ENCODE measurements around the gene IFNL2. TPM values are rescaled to one million over a fixed set of nuclear protein-coding genes. Genes with fewer than 3 reads are reported as not detected.

Gene IFNL2
- total and polyA plus RNA-seq, 9 donors, result not detected

- intact Hi-C loops (cut with DNase I), result no loop called here
- Histone ChIP-seq H3K36me3 (no peaks in the 10 kb centered on the region), H3K9me3 (no peaks in the 10 kb centered on the region), H3K4me1 (ENCODE audit: insufficient read depth) (no peaks in the 10 kb centered on the region), H3K4me3 (no peak overlapping the region), H3K27ac (no peak overlapping the region), H3K27me3 (no peaks in the 10 kb centered on the region)
- no peak for TF ChIP-seq EP300 (IDR thresholded peaks at IDR 0.05)
- TF ChIP-seq CTCF (IDR thresholded peaks at IDR 0.05), result no peak
- no peak for TF ChIP-seq POLR2A (IDR thresholded peaks at IDR 0.05)
- 36 to 48% (median 44%) methylated on average over 4 of the region's 4 CpGs for WGBS, 3 donors
- DNase-seq, result no peak
These were observed 25.2 kb downstream of the IFNL2 start for GRCh38 chr19:39293394-39293793.

- Histone ChIP-seq H3K4me3 (no peak within 1 kb of the TSS), H3K36me3 (no peaks in the 10 kb centered on the region), H3K4me1 (ENCODE audit: insufficient read depth) (no peaks in the 10 kb centered on the region), H3K27me3 (no peaks in the 10 kb centered on the region), H3K27ac (no peak within 1 kb of the TSS), H3K9me3 (no peaks in the 10 kb centered on the region)
- 77 to 81% (median 79%) methylated on average over 11 of the region's 11 CpGs for WGBS, 3 donors
- DNase-seq, result no peak
- intact Hi-C loops (cut with DNase I), result no loop called here
- TF ChIP-seq POLR2A (IDR thresholded peaks at IDR 0.05) (no peak), CTCF (IDR thresholded peaks at IDR 0.05) (no peak), EP300 (IDR thresholded peaks at IDR 0.05) (no peak)
These were observed 28.0 kb downstream of the IFNL2 start, which contains the start of gene IFNL1 for GRCh38 chr19:39296055-39296645. Gene IFNL1 (plus strand): TSS chr19:39296407. CDS start chr19:39296422, 15 bp downstream.

- intact Hi-C loops (cut with DNase I), result no loop called here
- H3K9me3 ChIP-seq, result no peaks in the 10 kb centered on the region
- no peak overlapping the region for H3K4me3 ChIP-seq
- no peak for DNase-seq
- TF ChIP-seq POLR2A (IDR thresholded peaks at IDR 0.05) (no peak), CTCF (IDR thresholded peaks at IDR 0.05) (no peak), EP300 (IDR thresholded peaks at IDR 0.05) (no peak)
- H3K27me3 ChIP-seq, result no peaks in the 10 kb centered on the region
- no peaks in the 10 kb centered on the region for H3K36me3 ChIP-seq
- WGBS, 3 donors, result 88 to 89% (median 89%) methylated on average over 4 of the region's 4 CpGs
- no peaks in the 10 kb centered on the region for H3K4me1 ChIP-seq (ENCODE audit: insufficient read depth)
- no peak overlapping the region for H3K27ac ChIP-seq
These were observed 28.7 kb downstream of the IFNL2 start for GRCh38 chr19:39296906-39297305.

- H3K4me3 ChIP-seq, result no peak overlapping the region
- no peaks in the 10 kb centered on the region for H3K4me1 ChIP-seq (ENCODE audit: insufficient read depth)
- H3K27me3 ChIP-seq, result no peaks in the 10 kb centered on the region
- WGBS, 3 donors, result 57 to 61% (median 59%) methylated on average over 17 of the region's 17 CpGs
- intact Hi-C loops (cut with DNase I), result no loop called here
- no peak for TF ChIP-seq POLR2A (IDR thresholded peaks at IDR 0.05)
- no peak for TF ChIP-seq EP300 (IDR thresholded peaks at IDR 0.05)
- no peak for TF ChIP-seq CTCF (IDR thresholded peaks at IDR 0.05)
- no peaks in the 10 kb centered on the region for H3K36me3 ChIP-seq
- no peaks in the 10 kb centered on the region for H3K9me3 ChIP-seq
- H3K27ac ChIP-seq, result no peak overlapping the region
- no peak for DNase-seq
These were observed 29.9 kb downstream of the IFNL2 start for GRCh38 chr19:39297931-39298634.
